ENCODE measurements around the gene MTMR3.

GRCh38 chr22:29856496-29856895 is 26.5 kb upstream of the MTMR3 start:
- TF ChIP-seq CTCF (IDR thresholded peaks at IDR 0.05), result no peak
- no peak for TF ChIP-seq POLR2A (IDR thresholded peaks at IDR 0.05)

All from right lobe of liver (tissue), 4 donors.